ENCODE data around the gene RFTN1.

RFTN1 gene

GRCh38 chr3:16350597-16351318, 162.7 kb downstream of the RFTN1 start:
- no peak for DNase-seq

GRCh38 chr3:16349986-16350596, 163.4 kb downstream of the RFTN1 start:
- no peak for DNase-seq

GRCh38 chr3:16347548-16347947, 166.0 kb downstream of the RFTN1 start:
- no peak for DNase-seq

- no peak for DNase-seq
These were observed 167.0 kb downstream of the RFTN1 start for GRCh38 chr3:16346413-16347081.

GRCh38 chr3:16343101-16343500, 170.4 kb downstream of the RFTN1 start:
- DNase-seq: no peak

- DNase-seq: no peak
These were observed 174.5 kb downstream of the RFTN1 start for GRCh38 chr3:16338999-16339398.

- DNase-seq: peak; percentile 29
These were observed 175.5 kb downstream of the RFTN1 start for GRCh38 chr3:16337856-16338540.

GRCh38 chr3:16336825-16337224, 176.7 kb downstream of the RFTN1 start:
- DNase-seq: no peak

GRCh38 chr3:16335772-16336645, 177.5 kb downstream of the RFTN1 start:
- no peak for DNase-seq

GRCh38 chr3:16335333-16335732, 178.2 kb downstream of the RFTN1 start:
- no peak for DNase-seq

- no peak for DNase-seq
These were observed 178.6 kb downstream of the RFTN1 start for GRCh38 chr3:16334909-16335308.

GRCh38 chr3:16332904-16333426, 180.5 kb downstream of the RFTN1 start:
- no peak for DNase-seq

- DNase-seq: no peak
These were observed 182.1 kb downstream of the RFTN1 start for GRCh38 chr3:16331319-16331883.

GRCh38 chr3:16330351-16330750, 183.1 kb downstream of the RFTN1 start:
- DNase-seq: no peak

GRCh38 chr3:16329826-16330129, 183.7 kb downstream of the RFTN1 start:
- no peak for DNase-seq

- DNase-seq: no peak
These were observed 184.3 kb downstream of the RFTN1 start for GRCh38 chr3:16329036-16329825.

GRCh38 chr3:16328124-16328523, 185.4 kb downstream of the RFTN1 start:
- no peak for DNase-seq

GRCh38 chr3:16326724-16327349, 186.7 kb downstream of the RFTN1 start:
- DNase-seq: no peak

GRCh38 chr3:16325850-16326249, 187.6 kb downstream of the RFTN1 start:
- no peak for DNase-seq

GRCh38 chr3:16323737-16324136, 189.8 kb downstream of the RFTN1 start:
- DNase-seq: no peak

GRCh38 chr3:16322189-16322588, 191.3 kb downstream of the RFTN1 start:
- DNase-seq: no peak
